ENCODE data around the gene SMIM23.

Gene SMIM23

GRCh38 chr5:171808453-171808852 is 22.8 kb downstream of the SMIM23 start:
- no peak overlapping the region for H3K4me3 ChIP-seq (replicated peaks in 1 of 2; ENCODE audit: low read depth in 2 of 2, low read length in 2 of 2)
- TF ChIP-seq CTCF (IDR thresholded peaks at IDR 0.05; ENCODE audit: low read depth, low read length): no peak
- DNase-seq (ENCODE audit: low read depth in 2 of 2): no peak

DNA sequence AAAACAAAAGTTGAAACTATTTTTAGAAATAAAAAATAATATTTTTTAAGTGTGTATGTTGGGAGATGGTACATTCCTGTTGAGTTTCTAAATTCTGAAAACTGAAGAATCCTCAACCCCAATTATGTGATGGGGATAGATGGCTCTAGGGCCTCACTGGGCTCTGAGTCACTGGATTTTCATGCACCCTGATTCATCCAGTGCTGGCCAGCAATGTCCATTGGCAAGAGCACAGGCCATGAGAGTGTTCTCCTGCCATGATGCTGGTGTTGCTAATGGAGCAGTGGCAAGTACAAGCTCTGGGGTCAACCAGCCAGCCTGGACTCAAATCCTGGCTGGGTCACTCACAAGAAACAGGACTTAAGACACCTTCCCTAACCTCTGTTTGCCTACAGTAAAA is 23.3 kb downstream of the SMIM23 start:
- no peak overlapping the region for H3K4me3 ChIP-seq (replicated peaks in 1 of 2; ENCODE audit: low read depth in 2 of 2, low read length in 2 of 2)
- no peak for TF ChIP-seq CTCF (IDR thresholded peaks at IDR 0.05; ENCODE audit: low read depth, low read length)
- peak; percentile 3 to 62 for DNase-seq (ENCODE audit: low read depth in 2 of 2)

- TF ChIP-seq CTCF (IDR thresholded peaks at IDR 0.05; ENCODE audit: low read depth, low read length): no peak
- H3K4me3 ChIP-seq (replicated peaks in 1 of 2; ENCODE audit: low read depth in 2 of 2, low read length in 2 of 2): no peak overlapping the region
- DNase-seq (ENCODE audit: low read depth in 2 of 2): peak; percentile 2 to 12
Observed at GRCh38 chr5:171810227-171810626, 24.6 kb downstream of the SMIM23 start.

DNA sequence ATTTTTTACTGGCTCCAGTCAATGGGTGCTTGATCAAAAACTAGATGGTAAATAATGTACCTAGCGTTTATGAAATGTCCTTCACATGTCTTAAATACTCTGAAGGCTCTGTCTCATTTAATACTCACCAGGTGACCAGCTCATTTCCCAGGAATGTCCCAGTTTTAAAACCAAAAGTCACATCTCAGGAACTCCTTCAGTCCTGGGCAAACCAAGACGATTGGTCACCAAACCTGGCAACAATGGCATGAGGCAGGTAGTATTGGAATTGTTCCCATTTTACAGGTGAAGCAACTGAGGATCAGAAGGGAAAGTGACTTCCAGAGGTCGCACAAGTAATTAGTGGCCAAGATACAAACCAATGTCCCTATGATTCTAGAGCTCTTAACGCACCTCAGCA is 27.7 kb downstream of the SMIM23 start:
- no peak overlapping the region for H3K4me3 ChIP-seq (replicated peaks in 1 of 2; ENCODE audit: low read depth in 2 of 2, low read length in 2 of 2)
- TF ChIP-seq CTCF (IDR thresholded peaks at IDR 0.05; ENCODE audit: low read depth, low read length): no peak
- DNase-seq (ENCODE audit: low read depth in 2 of 2): no peak

DNA sequence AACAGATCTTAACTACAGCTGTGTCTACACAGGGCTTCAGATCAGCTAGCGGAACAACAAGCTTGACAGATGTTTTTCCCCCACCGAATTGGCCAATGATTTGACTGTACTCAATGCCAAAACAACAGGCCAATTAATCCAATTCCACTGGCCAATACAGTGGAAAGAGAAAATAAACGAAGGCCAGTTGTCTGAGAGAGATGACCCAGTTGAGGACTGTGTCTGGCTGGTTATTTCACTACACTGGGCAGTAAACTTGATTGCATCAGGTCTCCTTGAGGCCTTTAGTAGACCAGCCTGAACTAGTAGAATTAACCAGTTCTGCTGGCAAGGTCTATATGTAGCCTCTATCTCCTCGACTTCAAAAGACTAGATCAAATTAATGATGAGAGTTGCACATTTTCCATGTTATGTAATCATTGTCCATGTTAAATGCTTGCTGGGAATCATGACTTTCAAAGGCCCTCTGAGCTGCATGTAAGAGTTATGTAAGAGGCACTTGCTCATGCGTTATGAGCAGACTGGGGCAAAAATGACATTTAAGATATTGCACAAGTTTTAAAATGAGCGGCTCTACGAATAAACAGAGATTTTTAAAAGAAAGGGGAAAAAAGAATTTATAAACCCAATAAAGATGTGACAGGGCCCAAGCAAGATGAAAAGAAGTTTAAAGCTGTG is 28.3 kb downstream of the SMIM23 start:
- TF ChIP-seq CTCF (IDR thresholded peaks at IDR 0.05; ENCODE audit: low read depth, low read length): no peak
- no peak for DNase-seq (ENCODE audit: low read depth in 2 of 2)
- H3K4me3 ChIP-seq (replicated peaks in 1 of 2; ENCODE audit: low read depth in 2 of 2, low read length in 2 of 2): no peak overlapping the region

DNA sequence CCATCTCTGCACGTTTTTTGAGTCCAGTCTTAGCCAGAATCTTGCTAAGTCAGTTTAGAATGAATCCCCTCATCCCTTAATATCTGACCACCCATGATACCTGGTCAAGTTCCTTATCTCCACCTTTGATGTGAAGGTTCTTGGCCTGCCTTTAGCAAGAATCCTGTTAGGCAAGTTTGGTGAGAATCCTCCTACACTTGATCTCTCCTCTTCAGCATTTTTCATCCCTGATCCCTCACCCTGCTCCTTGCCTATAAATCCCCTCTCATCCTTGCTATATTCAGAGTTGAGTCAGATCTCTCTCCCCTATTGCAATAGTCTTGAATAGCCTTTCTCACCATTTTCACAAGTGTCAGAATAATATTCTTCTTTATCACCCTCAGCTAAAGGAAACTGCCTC is 31.0 kb downstream of the SMIM23 start:
- DNase-seq (ENCODE audit: low read depth in 2 of 2): no peak
- no peak for TF ChIP-seq CTCF (IDR thresholded peaks at IDR 0.05; ENCODE audit: low read depth, low read length)
- H3K4me3 ChIP-seq (replicated peaks in 1 of 2; ENCODE audit: low read depth in 2 of 2, low read length in 2 of 2): no peak overlapping the region

- TF ChIP-seq CTCF (IDR thresholded peaks at IDR 0.05; ENCODE audit: low read depth, low read length): no peak
- H3K4me3 ChIP-seq (replicated peaks in 1 of 2; ENCODE audit: low read depth in 2 of 2, low read length in 2 of 2): no peak overlapping the region
- DNase-seq (ENCODE audit: low read depth in 2 of 2): no peak
Observed at GRCh38 chr5:171820561-171820960, 34.9 kb downstream of the SMIM23 start.

All from cardiac fibroblast (primary cell).